Activated T-cell treated with anti-CD3 and anti-CD28 coated beads, Interleukin-2, amount 50 U/mL, for 4 hours (primary cell): ENCODE measurements around the gene UHRF1. TPM values are rescaled to one million over a fixed set of nuclear protein-coding genes. Genes with fewer than 3 reads are reported as not detected.
"Not testable (repeated sequence)": the region's sequence is repeated elsewhere in the genome, so short reads cannot be mapped to it uniquely, and the experiment has no call there.

Experiments used
- ATAC-seq, 2 donors: fragments of 200-7000 bp; cut with Tn5 transposase; one replicate each; pipeline ENCODE4 v1.10.0; 2021
- DNase-seq: peaks from one replicate; pipeline ENCODE4 v3.0.0-alpha.2; 2020
- H3K27me3 Mint-ChIP-seq: one replicate; pipeline ENCODE4 v1.8.0; 2021; ENCODE audit warnings: low read depth, mixed read lengths
- H3K36me3 Mint-ChIP-seq: one replicate; pipeline ENCODE4 v1.8.0; 2022; ENCODE audit warnings: mixed read lengths; ENCODE audit not compliant: insufficient read depth
- H3K4me1 Mint-ChIP-seq: one replicate; pipeline ENCODE4 v1.8.0; 2021; ENCODE audit warnings: low read depth, mixed read lengths
- H3K4me3 Mint-ChIP-seq: one replicate; pipeline ENCODE4 v1.8.0; 2021; ENCODE audit warnings: mild to moderate bottlenecking, moderate library complexity, mixed read lengths
- H3K9me3 Mint-ChIP-seq: one replicate; pipeline ENCODE4 v1.8.0; 2021; ENCODE audit warnings: mixed read lengths
- total RNA-seq, 3 donors: library from RNA; stranded (reverse); gene quantifications; one replicate each; pipeline ENCODE4 v1.2.1, GENCODE V29; 2021

The UHRF1 gene
- total RNA-seq, 3 donors from 2014 or later, result 148 to 221 (median 173) TPM

DNA sequence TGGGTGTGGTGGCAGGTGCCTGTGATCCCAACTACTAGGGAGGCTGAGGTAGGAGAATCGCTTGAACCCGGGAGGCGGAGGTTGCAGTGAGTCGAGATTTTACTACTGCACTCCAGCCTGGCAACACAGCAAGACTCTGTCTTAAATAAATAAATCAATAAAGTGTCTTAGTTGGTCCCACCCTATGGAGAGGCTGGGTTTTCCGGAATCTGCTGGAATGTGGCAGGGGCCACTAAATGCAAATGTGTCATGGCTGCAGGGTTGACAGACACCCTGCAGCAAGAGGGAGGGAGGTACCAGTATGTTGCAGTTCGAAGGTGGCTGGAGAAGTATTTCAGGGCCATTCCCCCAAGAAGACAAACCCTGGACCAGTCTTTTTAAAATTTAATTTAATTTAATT, 24.3 kb upstream of the UHRF1 start:
- not testable (repeated sequence) for H3K27me3 Mint-ChIP-seq, ATAC-seq, H3K4me1 Mint-ChIP-seq, DNase-seq, H3K9me3 Mint-ChIP-seq, H3K36me3 Mint-ChIP-seq, H3K4me3 Mint-ChIP-seq

DNA sequence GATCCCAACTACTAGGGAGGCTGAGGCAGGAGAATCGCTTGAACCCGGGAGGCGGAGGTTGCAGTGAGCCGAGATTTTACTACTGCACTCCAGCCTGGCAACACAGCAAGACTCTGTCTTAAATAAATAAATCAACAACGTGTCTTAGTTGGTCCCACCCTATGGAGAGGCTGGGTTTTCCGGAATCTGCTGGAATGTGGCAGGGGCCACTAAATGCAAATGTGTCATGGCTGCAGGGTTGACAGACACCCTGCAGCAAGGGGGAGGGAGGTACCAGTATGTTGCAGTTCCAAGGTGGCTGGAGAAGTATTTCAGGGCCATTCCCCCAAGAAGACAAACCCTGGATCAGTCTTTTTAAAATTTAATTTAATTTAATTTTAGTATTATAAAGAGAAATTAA, 21.5 kb upstream of the UHRF1 start:
- H3K4me3 Mint-ChIP-seq, H3K36me3 Mint-ChIP-seq, ATAC-seq, H3K27me3 Mint-ChIP-seq, DNase-seq, H3K4me1 Mint-ChIP-seq, H3K9me3 Mint-ChIP-seq: not testable (repeated sequence)

GRCh38 chr19:4889034-4889815, 20.1 kb upstream of the UHRF1 start:
- no peak for DNase-seq
- H3K9me3 Mint-ChIP-seq, result no peaks in the 10 kb centered on the region
- no peaks in the 10 kb centered on the region for H3K4me1 Mint-ChIP-seq
- peaks cover 2% of the 10 kb centered on the region for H3K36me3 Mint-ChIP-seq
- ATAC-seq, result no peak
- H3K27me3 Mint-ChIP-seq, result no peaks in the 10 kb centered on the region
- H3K4me3 Mint-ChIP-seq, result no peak overlapping the region

DNA sequence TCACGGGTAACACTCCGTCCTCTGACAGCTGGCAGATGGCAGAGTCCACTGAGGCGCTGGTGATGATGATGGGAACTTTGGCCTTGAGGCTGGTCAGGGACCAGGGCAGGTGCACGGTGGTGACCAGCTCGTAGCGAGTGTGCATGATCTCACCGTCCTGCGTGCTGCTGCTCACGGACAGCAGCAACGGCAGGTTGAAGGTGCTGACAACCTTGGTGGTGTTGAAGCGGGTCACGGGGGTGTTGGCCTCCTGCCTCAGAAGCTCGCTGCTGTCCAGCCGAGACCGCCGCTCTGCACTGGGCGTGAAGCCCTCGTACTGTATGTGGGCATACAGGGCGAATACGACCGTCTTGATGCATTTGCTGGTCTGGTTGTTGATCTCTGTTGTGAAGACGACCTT, 18.2 kb upstream of the UHRF1 start:
- peaks cover 2% of the 10 kb centered on the region for H3K36me3 Mint-ChIP-seq
- no peaks in the 10 kb centered on the region for H3K9me3 Mint-ChIP-seq
- DNase-seq, result no peak
- no peak overlapping the region for H3K4me3 Mint-ChIP-seq
- H3K4me1 Mint-ChIP-seq, result peaks cover 2% of the 10 kb centered on the region
- H3K27me3 Mint-ChIP-seq, result no peaks in the 10 kb centered on the region
- ATAC-seq, result no peak

DNA sequence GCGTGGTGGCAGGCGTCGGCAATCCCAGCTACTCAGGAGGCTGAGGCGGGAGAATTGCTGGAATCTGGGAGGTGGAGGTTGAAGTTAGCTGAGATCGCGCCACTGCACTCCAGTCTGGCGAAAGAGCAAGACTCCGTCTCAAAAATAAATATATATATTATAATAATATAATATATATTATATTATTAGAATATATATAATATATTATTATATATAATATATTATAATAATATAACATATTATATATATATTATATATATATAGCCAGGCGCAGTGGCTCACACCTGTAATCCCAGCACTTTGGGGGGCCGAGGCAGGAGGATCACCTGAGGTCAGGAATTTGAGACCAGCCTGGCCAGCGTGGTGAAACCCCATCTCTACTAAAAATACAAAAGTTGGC, 16.3 kb upstream of the UHRF1 start:
- H3K27me3 Mint-ChIP-seq, DNase-seq: not testable (repeated sequence)

DNA sequence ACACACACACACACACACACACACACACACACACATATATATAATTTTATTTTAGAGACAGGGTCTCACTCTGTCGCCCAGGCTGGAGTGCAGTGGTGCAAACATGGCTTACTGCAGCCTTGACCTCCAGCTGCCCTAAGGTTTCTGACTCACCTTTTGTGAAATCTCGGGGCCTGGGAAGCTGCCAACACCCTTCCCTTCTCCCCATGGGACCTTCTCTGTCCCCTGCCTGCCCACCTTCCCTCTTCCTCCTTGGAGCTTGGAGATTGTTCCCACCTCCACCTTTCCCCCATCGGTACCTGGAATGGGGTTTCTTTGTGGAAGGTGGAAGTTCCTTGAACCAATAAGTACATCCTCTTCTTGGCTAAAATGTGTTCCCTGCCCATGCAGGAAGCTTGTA, 12.9 kb upstream of the UHRF1 start:
- Mint-ChIP-seq H3K27me3 (no peaks in the 10 kb centered on the region), H3K4me1 (peaks cover 2% of the 10 kb centered on the region), H3K36me3 (peaks cover under 1% of the 10 kb centered on the region), H3K4me3 (no peak overlapping the region), H3K9me3 (no peaks in the 10 kb centered on the region)
- ATAC-seq (no peak), DNase-seq (no peak)

More for the DNA sequence above, 16.3 kb upstream of the UHRF1 start:
- ATAC-seq, H3K36me3 Mint-ChIP-seq, H3K9me3 Mint-ChIP-seq, H3K4me1 Mint-ChIP-seq, H3K4me3 Mint-ChIP-seq: not testable (repeated sequence)

- Mint-ChIP-seq H3K9me3 (no peaks in the 10 kb centered on the region), H3K36me3 (peaks cover 1% of the 10 kb centered on the region), H3K27me3 (no peaks in the 10 kb centered on the region), H3K4me3 (no peak overlapping the region), H3K4me1 (peaks cover 2% of the 10 kb centered on the region)
- no peak for ATAC-seq
- no peak for DNase-seq
These were observed 12.2 kb upstream of the UHRF1 start for GRCh38 chr19:4897146-4897545.

GRCh38 chr19:4900879-4901278, 8.4 kb upstream of the UHRF1 start:
- not testable (repeated sequence) for H3K36me3 Mint-ChIP-seq, DNase-seq, ATAC-seq, H3K4me1 Mint-ChIP-seq, H3K4me3 Mint-ChIP-seq, H3K27me3 Mint-ChIP-seq, H3K9me3 Mint-ChIP-seq

- H3K4me1 Mint-ChIP-seq, result no peaks in the 10 kb centered on the region
- no peaks in the 10 kb centered on the region for H3K27me3 Mint-ChIP-seq
These were observed 6.5 kb upstream of the UHRF1 start, which contains the start of gene ARRDC5 for GRCh38 chr19:4902796-4903195. Gene ARRDC5 (minus strand): TSS chr19:4902896. CDS start chr19:4902825, 71 bp downstream.

DNA sequence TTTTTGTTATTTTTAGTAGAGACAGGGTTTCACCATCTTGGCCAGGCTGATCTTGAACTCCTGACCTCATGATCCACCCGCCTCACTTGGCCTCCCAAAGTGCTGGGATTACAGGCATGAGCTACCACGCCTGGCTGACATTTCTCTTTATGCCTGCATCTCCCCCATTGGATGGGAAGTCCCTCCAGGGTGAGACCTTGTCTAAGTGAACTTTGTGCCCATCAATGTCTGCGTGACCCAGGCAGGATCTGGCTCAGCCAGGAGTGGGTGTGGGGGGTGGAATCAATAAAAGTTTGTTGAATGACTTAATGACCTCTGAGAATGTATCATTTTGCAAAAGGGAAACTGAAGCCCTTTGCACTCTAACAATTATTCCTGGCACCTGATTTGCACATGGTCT, 4.8 kb upstream of the UHRF1 start:
- Mint-ChIP-seq H3K4me3 (no peak overlapping the region), H3K9me3 (no peaks in the 10 kb centered on the region), H3K27me3 (no peaks in the 10 kb centered on the region), H3K4me1 (peaks cover 9% of the 10 kb centered on the region), H3K36me3 (peaks cover 1% of the 10 kb centered on the region)
- DNase-seq (no peak), ATAC-seq (no peak)

More at GRCh38 chr19:4902796-4903195, 6.5 kb upstream of the UHRF1 start, which contains the start of gene ARRDC5:
- Mint-ChIP-seq H3K4me3 (no peak within 1 kb of the TSS), H3K36me3 (peaks cover 1% of the 10 kb centered on the region), H3K9me3 (no peaks in the 10 kb centered on the region)
- ATAC-seq (no peak), DNase-seq (no peak)

- Mint-ChIP-seq H3K4me3 (no peak overlapping the region), H3K36me3 (no peaks in the 10 kb centered on the region), H3K9me3 (no peaks in the 10 kb centered on the region), H3K27me3 (no peaks in the 10 kb centered on the region), H3K4me1 (peaks cover 26% of the 10 kb centered on the region)
- no peak for ATAC-seq
- DNase-seq, result no peak
These were observed 2.3 kb upstream of the UHRF1 start for GRCh38 chr19:4906963-4907362.

GRCh38 chr19:4908360-4908759, 941 bp upstream of the UHRF1 start:
- Mint-ChIP-seq H3K9me3 (no peaks in the 10 kb centered on the region), H3K4me1 (peaks cover 40% of the 10 kb centered on the region), H3K27me3 (no peaks in the 10 kb centered on the region), H3K4me3 (peak overlapping the region; percentile 46), H3K36me3 (peaks cover 3% of the 10 kb centered on the region)
- ATAC-seq, result no peak
- no peak for DNase-seq

DNA sequence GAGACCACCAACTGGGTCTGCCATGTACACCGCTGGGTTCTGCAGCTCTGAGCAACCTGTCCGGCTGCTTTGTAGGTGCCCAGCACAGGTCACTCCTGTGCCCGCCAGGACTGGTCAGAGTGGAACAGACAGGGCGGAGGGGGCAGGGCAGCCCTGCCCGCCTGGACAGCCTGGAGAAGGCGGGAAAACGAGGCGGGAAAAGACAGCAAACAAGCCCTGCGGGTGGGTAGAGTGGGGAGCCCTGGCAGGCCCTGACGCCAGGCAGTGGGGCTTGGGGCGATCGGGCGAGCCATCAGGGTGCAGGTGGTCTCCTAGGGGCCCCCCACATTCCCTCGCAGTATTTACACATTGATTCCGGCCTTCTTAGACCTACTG, 533 bp upstream of the UHRF1 start:
- Mint-ChIP-seq H3K9me3 (no peaks in the 10 kb centered on the region), H3K36me3 (peaks cover 3% of the 10 kb centered on the region), H3K4me3 (peak overlapping the region; percentile 46), H3K27me3 (no peaks in the 10 kb centered on the region), H3K4me1 (peaks cover 44% of the 10 kb centered on the region)
- DNase-seq (no peak), ATAC-seq (no peak)

GRCh38 chr19:4909897-4910593, 744 bp downstream of the UHRF1 start:
- Mint-ChIP-seq H3K4me1 (peaks cover 57% of the 10 kb centered on the region), H3K9me3 (no peaks in the 10 kb centered on the region), H3K36me3 (peaks cover 12% of the 10 kb centered on the region), H3K4me3 (peak overlapping the region; percentile 82), H3K27me3 (no peaks in the 10 kb centered on the region)
- ATAC-seq, result peak; percentile 73 to 79
- DNase-seq, result peak; percentile 90
